Activated T-cell treated with anti-CD3 and anti-CD28 coated beads for 24 hours (primary cell): ENCODE results near the gene RARA.
"Not testable (repeated sequence)": the region's sequence is repeated elsewhere in the genome, so short reads cannot be mapped to it uniquely, and the experiment has no call there.

Experiments
- DNase-seq: peaks from one replicate; pipeline ENCODE4 v3.0.0-alpha.2; 2020; ENCODE audit warnings: low read depth

The RARA gene

DNA sequence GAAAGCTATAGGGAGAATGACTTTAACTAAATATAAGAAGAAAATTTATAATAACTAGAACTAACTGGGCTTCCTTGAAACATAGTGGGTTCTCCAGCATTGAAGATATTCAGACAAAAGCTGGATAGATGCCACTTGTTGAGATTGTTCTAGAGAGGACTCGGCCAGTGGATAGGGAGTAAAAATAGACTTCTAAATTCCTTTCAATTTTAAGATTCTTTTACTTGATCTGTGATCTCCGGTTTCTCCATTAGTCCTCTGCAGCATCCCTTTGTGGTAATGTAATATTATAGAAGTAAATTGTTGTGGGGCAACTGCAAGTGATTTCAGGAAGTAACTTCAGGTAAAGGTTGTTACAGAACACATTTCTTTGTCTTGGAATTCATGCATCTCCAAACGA lies 10.3 kb upstream of the RARA start:
- DNase-seq: no peak

DNA sequence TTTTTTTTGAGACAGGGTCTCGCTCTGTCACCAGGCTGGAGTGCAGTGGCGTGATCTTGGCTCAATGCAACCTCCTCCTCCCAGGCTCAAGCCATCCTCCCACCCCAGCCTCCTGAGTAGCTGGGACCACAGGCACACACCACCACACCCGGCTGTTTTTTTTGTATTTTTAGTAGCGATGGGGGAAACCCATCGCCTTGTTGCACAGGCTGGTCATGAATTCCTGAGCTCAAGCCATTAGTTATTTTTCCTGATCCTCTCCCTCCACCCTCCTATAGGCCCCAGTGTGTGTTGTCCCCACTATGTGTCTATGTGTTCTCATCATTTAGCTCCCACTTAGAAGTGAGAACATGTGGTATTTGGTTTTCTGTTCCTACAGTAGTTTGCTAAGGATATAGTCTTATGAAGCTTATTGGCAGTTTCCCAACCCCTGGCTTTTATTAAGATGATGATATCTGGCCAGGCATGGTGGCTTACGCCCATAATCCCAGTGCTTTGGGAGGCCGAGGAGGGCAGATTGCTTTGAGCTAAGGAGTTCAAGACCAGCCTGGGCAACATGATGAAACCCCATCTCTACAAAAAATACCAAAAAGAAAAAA lies 9.7 kb upstream of the RARA start:
- not testable (repeated sequence) for DNase-seq

DNA sequence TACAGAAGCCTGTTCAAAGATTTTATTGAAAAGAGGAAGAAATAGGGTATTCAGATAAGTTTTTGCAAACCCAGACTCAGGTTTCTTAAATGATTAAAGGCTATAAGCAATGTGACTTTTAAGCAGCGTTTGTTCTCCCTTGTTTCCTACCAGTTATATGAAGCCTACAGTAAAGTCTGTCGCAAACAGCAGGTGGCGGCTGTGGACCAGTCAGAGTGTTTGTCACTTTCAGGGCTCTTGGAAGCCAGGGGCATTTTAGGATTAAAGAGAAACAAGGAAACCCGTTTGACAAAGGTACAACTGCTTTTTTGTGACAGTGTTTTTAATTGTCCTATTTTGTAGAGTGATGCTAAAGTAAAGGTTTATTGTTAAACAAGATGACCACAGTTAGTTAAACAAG lies 7.7 kb upstream of the RARA start:
- DNase-seq: no peak

- no peak for DNase-seq
Measured at GRCh38 chr17:40303009-40303657, 5.8 kb upstream of the RARA start.

DNA sequence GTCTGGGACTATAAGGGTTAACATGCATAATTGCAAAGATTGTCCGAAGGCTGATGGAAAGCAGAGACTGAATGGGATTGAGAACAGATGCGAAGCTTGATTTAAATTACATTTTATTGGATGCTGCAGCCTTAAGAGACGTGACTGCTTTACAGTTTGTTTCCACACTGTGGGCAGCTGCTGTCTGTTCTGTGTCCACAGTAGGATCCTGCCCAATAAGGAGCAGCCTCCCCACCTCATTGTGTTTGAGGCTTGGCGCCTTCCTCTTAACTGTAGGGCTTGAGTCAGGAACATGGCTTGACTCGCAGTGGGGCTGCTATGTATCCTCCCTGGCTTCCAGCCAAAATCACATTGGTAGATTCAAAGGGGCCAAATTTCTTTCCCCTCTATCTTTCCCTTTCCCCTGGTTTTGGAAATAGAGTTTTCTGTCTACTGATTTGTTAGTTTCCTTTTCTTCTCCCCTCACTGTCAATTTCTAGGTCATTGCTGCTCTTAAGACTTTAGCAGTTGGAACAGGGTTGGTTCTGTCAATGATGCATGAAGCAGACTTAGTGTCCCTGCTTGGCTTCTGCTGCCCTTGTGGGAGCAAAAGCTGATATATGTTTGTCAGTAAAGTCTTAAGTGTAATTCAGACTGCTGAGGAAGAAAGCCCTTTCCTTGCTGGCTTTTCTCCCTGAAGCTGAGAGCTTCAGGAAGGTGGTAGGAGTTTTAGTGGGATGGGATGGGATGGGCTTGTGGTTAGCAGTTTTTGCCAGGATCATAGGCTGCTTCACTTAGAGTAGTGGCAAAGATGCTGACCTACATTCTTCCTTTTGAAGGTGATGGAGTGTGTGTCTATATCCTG lies 5.0 kb upstream of the RARA start:
- DNase-seq: no peak

DNA sequence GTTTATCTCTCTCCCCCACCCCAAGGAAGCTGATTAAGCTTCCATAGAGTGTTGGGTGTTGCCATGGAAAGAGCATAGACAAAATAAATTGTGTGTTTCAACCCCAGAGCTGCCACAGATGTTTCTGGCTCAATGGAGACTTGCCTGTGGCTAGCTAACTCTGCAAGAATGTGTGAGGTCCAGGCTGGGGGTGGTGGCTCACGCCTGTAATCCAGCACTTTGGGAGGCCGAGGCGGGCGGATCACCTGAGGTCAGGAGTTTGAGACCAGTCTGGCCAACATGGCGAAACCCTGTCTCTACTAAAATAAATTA lies 4.5 kb upstream of the RARA start:
- not testable (repeated sequence) for DNase-seq

DNA sequence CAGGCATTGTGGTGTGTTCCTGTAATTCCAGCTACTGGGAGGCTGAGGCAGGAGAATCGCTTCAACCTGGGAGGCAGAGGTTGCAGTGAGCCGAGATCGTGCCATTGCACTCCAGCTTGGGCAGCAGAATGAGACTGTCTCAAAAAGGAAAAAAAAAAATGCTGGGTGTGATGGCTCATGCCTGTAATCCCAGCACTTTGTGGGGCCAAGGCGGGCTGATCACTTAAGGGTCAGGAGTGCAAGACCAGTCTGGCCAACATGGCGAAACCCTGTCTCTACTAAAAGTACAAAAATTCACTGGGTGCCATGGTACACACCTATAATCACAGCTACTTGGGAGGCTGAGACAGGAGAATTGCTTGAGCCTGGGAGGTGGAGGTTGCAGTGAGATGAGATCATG lies 4.1 kb upstream of the RARA start:
- not testable (repeated sequence) for DNase-seq

GRCh38 chr17:40306395-40306794 lies 2.6 kb upstream of the RARA start:
- DNase-seq: no peak

DNA sequence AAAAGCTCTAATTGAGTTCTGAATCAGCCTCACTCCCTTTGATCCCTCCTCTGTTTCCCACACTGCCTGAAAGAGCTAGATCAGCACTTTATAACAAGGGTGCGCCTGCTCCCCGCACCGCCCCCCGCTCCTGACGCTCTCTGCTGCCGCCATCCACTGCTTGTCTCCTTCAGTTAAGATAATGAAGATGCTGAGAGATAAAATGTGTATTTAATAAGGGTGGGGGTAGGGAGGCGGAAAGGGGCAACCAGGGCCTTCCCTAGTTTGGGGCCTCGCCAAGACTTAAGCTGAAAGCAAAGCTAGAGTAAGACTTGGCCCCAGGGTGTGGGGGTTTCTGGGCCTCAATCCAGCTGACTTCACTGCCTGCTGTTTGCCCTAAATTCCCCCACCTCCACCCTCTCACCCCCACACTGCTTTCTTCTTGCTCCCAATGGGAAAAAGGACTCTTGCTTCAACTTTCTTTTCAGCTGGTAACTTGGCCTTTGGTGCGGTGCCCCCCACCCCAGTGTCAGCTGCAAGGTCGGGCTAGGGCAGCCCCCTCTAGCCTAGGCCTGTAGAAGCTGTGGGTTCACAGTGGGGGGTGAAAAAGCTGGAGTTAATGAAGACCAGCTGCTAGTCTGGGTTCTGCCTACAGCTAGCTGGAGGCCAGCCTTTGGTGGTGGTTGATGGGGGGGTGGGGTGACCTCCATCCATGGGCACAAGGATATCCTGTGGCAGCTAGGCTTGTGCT lies 1.8 kb upstream of the RARA start:
- no peak for DNase-seq

DNA sequence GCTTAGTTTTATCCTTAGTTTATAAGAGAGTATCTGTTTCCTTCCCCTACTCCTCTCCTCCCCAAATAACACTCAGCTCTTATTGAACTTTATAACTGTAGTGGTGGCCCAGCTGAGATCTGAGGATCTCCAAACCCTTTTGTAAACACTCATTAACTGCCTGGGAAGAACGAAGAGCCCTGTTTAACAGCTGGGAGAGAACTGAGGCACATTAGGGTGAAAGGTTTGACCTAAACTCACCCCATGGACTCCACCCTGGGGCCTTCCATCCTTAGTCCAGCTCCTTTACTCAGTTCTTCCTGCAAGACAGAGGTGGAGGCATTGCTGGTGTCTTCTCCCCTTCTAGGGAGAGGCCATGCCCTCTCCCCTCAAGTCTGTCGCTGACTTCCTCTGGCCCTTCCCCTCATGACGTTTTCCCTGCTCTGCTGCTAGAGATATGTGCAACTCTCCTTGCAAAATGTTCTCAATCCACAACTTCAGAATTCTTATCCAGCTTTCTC lies 1.2 kb upstream of the RARA start:
- DNase-seq: no peak

GRCh38 chr17:40309949-40310510 lies 1.1 kb downstream of the RARA start:
- DNase-seq: no peak

- DNase-seq: no peak
Measured at GRCh38 chr17:40310882-40311391, 2.0 kb downstream of the RARA start.

- no peak for DNase-seq
Measured at GRCh38 chr17:40311575-40311974, 2.6 kb downstream of the RARA start.

DNA sequence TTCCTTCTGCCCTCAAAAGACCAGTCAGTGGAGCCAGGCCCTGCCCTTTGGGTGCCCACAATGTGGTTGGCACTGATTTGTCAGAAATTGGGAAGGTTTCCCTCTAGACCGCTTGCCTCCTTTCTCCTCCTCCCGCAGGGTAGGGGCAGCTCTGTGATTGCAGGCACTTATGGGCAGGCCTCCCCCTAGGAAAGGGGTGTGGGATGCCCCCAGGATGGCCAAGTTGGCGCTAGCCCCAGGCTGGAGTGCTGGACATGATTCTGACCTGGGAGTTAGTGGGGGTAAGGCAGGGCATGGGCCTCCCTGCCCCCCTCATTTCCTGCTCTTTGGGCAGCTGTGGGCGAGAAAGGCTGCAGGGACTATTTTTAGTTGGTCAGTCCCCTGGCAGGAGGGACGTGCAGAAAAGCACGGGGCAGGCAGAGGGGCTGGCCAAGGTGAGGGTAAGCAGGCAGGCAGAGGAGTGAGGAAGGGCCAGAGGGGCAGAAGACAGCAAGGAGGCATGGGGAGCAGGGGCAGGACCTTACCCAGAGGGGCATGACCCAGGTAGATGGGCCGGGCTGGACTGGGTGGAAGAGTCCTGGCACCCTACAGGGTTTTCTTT lies 3.3 kb downstream of the RARA start:
- DNase-seq: no peak

DNA sequence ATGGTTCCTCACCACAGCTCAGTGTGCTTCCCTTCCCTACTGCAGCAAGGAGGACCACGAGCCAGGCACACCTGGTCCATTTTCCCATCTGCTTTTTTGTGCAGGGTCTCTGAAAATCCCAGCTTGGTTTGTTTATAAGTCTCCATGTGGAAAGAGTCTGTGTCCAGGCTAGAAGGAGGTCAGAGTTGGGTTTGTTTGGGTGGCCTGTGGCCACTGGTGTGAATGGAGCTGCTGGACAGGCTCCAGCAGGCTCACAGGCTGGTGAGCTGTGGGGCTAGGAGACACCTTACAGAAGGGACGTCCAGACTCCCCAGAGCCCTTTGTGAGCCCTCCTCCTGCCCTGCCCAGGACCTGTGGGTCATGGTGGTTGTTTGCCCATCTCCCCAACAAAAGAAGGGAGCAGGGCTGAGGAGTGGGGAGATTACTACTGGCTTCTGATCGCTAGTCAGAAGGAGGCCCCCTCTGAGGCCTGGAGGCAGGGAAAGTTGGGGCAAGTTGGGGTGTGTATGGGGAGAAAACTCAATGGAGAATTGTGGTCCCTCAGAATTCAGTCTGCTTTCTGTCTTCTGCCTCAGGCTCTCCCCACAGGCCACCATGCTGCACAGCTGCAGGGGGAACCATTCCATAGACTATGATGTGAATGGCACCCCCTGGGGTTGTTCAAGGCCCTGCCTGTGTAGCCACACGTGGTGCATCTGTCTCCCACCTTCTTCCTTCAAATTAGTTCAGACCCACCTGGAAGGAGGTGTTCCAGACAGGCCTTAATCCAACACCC lies 4.1 kb downstream of the RARA start:
- no peak for DNase-seq

DNA sequence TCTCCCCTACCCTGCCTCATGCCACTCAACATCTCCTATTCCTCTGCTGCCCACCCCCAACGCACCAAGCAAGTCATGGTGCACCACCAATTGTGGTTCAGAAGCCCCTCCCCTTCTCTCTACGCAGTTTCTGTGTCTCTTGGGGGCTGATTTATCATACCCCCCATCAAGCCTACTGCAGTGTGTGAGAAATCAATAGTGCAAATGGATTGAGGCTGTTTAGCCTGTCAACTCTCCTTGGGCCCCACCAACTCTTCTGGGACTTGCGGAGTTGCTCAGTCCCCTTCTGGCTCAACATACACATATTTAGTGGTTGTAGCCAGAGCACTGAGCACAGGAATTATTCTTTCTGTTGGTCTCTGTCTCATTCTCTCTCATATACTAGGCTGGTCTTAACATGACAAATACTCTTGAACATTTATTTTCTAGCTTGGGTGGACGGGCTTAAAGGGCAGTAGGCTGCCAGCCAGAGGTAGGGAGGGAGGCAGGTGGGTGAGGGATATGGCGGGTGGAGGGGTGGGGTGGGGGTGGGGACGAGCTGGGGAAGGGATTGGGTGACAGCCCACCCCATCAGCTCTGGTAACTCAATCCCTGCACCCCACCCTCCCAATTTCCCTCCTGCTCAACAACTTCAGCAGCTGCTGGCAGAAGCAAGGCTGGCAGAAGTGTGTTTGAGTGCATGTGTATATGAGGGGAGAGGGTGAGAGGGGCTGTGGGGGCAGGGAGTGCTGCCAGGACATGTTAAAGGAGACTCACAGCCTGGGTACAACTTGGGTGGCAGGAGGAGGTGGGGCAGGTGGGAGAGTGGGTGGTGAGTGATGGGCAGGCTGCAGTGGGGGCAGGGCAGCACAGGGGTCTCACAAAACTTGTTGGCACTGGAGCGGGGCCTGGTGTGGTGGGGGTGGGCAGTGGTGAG lies 4.9 kb downstream of the RARA start:
- DNase-seq: no peak

GRCh38 chr17:40314584-40314956 lies 5.6 kb downstream of the RARA start:
- DNase-seq: peak; percentile 76

DNA sequence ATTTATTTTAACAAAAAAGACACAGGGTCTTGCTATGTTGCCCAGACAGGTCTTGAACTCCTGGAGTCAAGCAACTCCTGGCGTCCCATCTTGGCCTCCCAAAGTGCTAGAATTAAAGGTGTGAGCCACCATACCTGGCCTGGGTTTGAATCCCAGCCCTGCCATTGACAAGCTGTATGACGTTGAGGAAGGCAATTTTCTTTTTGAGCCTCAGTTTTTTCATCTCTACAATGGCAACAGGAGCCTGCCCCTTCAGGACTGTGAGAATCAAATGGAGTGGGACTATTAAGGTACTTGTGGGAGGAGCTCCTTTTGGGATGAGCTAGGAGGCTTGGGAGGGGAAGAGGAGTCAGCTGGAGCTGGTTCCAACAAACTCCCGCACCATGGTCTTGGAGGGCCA lies 6.2 kb downstream of the RARA start:
- no peak for DNase-seq

GRCh38 chr17:40315678-40316570 lies 6.9 kb downstream of the RARA start:
- DNase-seq: no peak
